HEK293 (cell line): Measurements from ENCODE around the gene SLC4A11.
A peak's percentile ranks its signal among the peaks of the same experiment; 100 is the strongest.

ENCODE experiments used
- CTCF ChIA-PET: fragments of 350-600 bp; formaldehyde crosslinking; extraction: SDS; loops from one replicate; lab custom pipeline; 2021; ENCODE audit warnings: antibody characterized with exemption; lab: Yijun Ruan, JAX
- POLR2A ChIA-PET: fragments of 300-600 bp; formaldehyde crosslinking; extraction: SDS; loops from one replicate; lab custom pipeline; 2020; ENCODE audit warnings: antibody characterized with exemption, inconsistent platforms; lab: Yijun Ruan, JAX
- H3K27ac ChIP-seq: fragments of 200-500 bp; sonication (Bioruptor generic); 2 replicates; pipeline ENCODE4 v1.5.1; 2014; ENCODE audit warnings: low read depth, low read length, control low read depth, inconsistent platforms; ENCODE audit errors: extremely low read depth
- H3K36me3 ChIP-seq, 2 experiments: fragments of 200-500 bp in 1 of 2; sonication (Bioruptor generic) in 1 of 2; 1 replicate in 1 of 2; 2 replicates in 1 of 2; pipeline ENCODE4 v1.5.1; 2014 to 2017; ENCODE audit warnings: inconsistent platforms in 2 of 2, low read length in 2 of 2; ENCODE audit not compliant: control insufficient read depth in 2 of 2, insufficient read depth in 1 of 2
- H3K4me1 ChIP-seq: fragments of 200-500 bp; sonication (Bioruptor generic); 2 replicates; pipeline ENCODE4 v1.5.1; 2014; ENCODE audit warnings: mild to moderate bottlenecking, low read length, inconsistent platforms; ENCODE audit not compliant: control insufficient read depth, insufficient read depth
- H3K4me3 ChIP-seq: 2 replicates; pipeline ENCODE4 v1.5.1; 2011; ENCODE audit warnings: low read depth, mild to moderate bottlenecking, control low read depth, low read length, moderate library complexity
- H3K9me3 ChIP-seq: fragments of 200-500 bp; sonication (Bioruptor generic); 2 replicates; pipeline ENCODE4 v1.5.1; 2014; ENCODE audit warnings: low read depth, low read length, inconsistent platforms; ENCODE audit not compliant: control insufficient read depth, insufficient read depth
- ATF2 ChIP-seq: fragments of 450-650 bp; formaldehyde crosslinking; IDR thresholded peaks from 2 replicates; pipeline ENCODE4 v1.5.1; 2016; ENCODE audit warnings: missing biosample characterization, missing genetic modification characterization, low read depth
- FEZF1 ChIP-seq: fragments of 450-650 bp; formaldehyde crosslinking; IDR thresholded peaks from 2 replicates; pipeline ENCODE4 v1.5.1; 2016; ENCODE audit warnings: missing biosample characterization, missing genetic modification characterization
- OVOL3 ChIP-seq: fragments of 450-650 bp; formaldehyde crosslinking; IDR thresholded peaks from 2 replicates; pipeline ENCODE4 v1.5.1; 2016; ENCODE audit warnings: missing biosample characterization, missing genetic modification characterization
- RBAK ChIP-seq: fragments of 450-650 bp; formaldehyde crosslinking; IDR thresholded peaks from 2 replicates; pipeline ENCODE4 v1.5.1; 2016; ENCODE audit warnings: missing biosample characterization, missing genetic modification characterization
- ZBTB1 ChIP-seq: fragments of 450-650 bp; formaldehyde crosslinking; IDR thresholded peaks from 2 replicates; pipeline ENCODE4 v1.5.1; 2016; ENCODE audit warnings: missing biosample characterization, missing genetic modification characterization
- ZBTB48 ChIP-seq: fragments of 450-650 bp; formaldehyde crosslinking; IDR thresholded peaks from 2 replicates; pipeline ENCODE4 v1.5.1; 2016; ENCODE audit warnings: missing biosample characterization, missing genetic modification characterization
- ZNF266 ChIP-seq: fragments of 450-650 bp; formaldehyde crosslinking; IDR thresholded peaks from 2 replicates; pipeline ENCODE4 v1.5.1; 2016; ENCODE audit warnings: missing biosample characterization, missing genetic modification characterization, low read depth
- ZNF341 ChIP-seq: fragments of 450-650 bp; formaldehyde crosslinking; IDR thresholded peaks from 2 replicates; pipeline ENCODE4; 2016; ENCODE audit warnings: low read depth, missing biosample characterization, missing genetic modification characterization
- ZNF416 ChIP-seq: fragments of 450-650 bp; formaldehyde crosslinking; IDR thresholded peaks from 2 replicates; pipeline ENCODE4 v1.5.1; 2016; ENCODE audit warnings: missing biosample characterization, missing genetic modification characterization
- ZNF521 ChIP-seq: fragments of 450-650 bp; formaldehyde crosslinking; IDR thresholded peaks from 2 replicates; pipeline ENCODE4 v1.5.1; 2017; ENCODE audit warnings: missing biosample characterization, mild to moderate bottlenecking, missing genetic modification characterization
- ZNF658 ChIP-seq: fragments of 450-650 bp; formaldehyde crosslinking; IDR thresholded peaks from 2 replicates; pipeline ENCODE4; 2016; ENCODE audit warnings: missing biosample characterization, missing genetic modification characterization
- ZSCAN23 ChIP-seq: fragments of 450-650 bp; formaldehyde crosslinking; IDR thresholded peaks from 2 replicates; pipeline ENCODE4 v1.5.1; 2016; ENCODE audit warnings: missing biosample characterization, missing genetic modification characterization
- TF ChIP-seq, protein P1 (sequence below): fragments of 450-650 bp; formaldehyde crosslinking; IDR thresholded peaks from 2 replicates; pipeline ENCODE4 v1.5.1; 2016; ENCODE audit warnings: missing biosample characterization, missing genetic modification characterization
- TF ChIP-seq, protein P2 (sequence below): fragments of 450-650 bp; formaldehyde crosslinking; IDR thresholded peaks from 2 replicates; pipeline ENCODE4 v1.5.1; 2016; ENCODE audit warnings: missing biosample characterization, missing genetic modification characterization

SLC4A11 gene

DNA sequence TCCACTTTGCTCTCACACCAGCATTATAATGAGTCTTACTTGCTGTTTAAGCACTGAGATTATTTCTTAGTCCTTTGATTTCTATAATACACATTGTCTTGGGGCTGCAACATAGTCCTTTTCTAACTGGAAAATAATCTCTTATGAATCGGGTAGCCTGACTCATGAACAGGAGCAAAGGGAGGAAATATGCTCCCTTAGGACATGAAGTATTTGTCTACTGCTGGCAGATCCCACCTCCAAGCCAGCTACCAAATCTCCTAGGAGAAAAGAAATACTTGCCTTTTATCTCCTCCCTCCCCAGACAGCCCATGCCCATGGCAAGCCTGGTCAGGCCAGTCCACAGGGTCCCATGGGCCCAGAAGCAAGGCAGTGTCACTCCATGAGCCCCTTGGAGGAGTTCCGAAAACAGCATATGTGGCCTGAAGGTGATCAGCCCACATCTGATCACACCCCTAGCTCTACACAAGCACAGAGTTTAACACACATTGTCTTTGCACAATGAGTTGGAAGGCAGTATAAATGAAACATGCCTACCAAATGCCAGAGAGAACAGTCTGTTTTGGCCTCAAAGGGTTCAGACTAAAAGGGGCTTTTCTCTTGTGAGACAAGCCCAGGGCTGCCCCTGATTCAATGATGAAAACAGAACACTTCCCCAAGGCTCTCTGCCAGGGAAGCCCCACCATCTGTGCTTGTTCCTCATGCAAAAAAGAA is 37.1 kb upstream of the SLC4A11 start (continued):
- TF ChIP-seq ATF2 (tag by site-specific recombination) (no peak), ZNF416 (tag by site-specific recombination) (no peak), ZNF521 (tag by site-specific recombination) (no peak), RBAK (tag by site-specific recombination) (no peak), OVOL3 (tag by site-specific recombination) (no peak)

GRCh38 chr20:3275064-3275935 is 36.3 kb upstream of the SLC4A11 start:
- peaks cover 9 to 29% of the 10 kb centered on the region in 2 experiments; a peak in 2 of 3 replicates for H3K36me3 ChIP-seq
- H3K4me1 ChIP-seq = no peaks in the 10 kb centered on the region
- H3K4me3 ChIP-seq = no peak overlapping the region
- H3K9me3 ChIP-seq = no peaks in the 10 kb centered on the region
- CTCF ChIA-PET = interaction anchor here (0.6 to 6.1 kb wide), 10 partner anchors 8 to 1388 kb away, joined by 3 to 54 read pairs (median 7); no protein-coding TSS in a partner anchor
- POLR2A ChIA-PET = interaction anchor here (0.6 to 1.2 kb wide), 2 partner anchors 28 to 160 kb away, joined by 4 read pairs; no protein-coding TSS in a partner anchor
- no peak overlapping the region for H3K27ac ChIP-seq
- TF ChIP-seq ZNF658 (no peak), ZNF266 (no peak)
- TF ChIP-seq, protein P1, sequence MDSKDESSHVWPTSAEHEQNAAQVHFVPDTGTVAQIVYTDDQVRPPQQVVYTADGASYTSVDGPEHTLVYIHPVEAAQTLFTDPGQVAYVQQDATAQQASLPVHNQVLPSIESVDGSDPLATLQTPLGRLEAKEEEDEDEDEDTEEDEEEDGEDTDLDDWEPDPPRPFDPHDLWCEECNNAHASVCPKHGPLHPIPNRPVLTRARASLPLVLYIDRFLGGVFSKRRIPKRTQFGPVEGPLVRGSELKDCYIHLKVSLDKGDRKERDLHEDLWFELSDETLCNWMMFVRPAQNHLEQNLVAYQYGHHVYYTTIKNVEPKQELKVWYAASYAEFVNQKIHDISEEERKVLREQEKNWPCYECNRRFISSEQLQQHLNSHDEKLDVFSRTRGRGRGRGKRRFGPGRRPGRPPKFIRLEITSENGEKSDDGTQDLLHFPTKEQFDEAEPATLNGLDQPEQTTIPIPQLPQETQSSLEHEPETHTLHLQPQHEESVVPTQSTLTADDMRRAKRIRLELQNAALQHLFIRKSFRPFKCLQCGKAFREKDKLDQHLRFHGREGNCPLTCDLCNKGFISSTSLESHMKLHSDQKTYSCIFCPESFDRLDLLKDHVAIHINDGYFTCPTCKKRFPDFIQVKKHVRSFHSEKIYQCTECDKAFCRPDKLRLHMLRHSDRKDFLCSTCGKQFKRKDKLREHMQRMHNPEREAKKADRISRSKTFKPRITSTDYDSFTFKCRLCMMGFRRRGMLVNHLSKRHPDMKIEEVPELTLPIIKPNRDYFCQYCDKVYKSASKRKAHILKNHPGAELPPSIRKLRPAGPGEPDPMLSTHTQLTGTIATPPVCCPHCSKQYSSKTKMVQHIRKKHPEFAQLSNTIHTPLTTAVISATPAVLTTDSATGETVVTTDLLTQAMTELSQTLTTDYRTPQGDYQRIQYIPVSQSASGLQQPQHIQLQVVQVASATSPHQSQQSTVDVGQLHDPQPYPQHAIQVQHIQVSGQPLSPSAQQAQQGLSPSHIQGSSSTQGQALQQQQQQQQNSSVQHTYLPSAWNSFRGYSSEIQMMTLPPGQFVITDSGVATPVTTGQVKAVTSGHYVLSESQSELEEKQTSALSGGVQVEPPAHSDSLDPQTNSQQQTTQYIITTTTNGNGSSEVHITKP (tag by site-specific recombination) = peak; percentile 29; the same call in 1 of the 2 replicates

GRCh38 chr20:3273371-3273770 is 34.4 kb upstream of the SLC4A11 start:
- TF ChIP-seq ZBTB1 (tag by site-specific recombination) (no peak), ZSCAN23 (tag by site-specific recombination) (no peak), FEZF1 (no peak), ZBTB48 (no peak), ZNF341 (tag by site-specific recombination) (peak; percentile 65)
- TF ChIP-seq, protein P2, sequence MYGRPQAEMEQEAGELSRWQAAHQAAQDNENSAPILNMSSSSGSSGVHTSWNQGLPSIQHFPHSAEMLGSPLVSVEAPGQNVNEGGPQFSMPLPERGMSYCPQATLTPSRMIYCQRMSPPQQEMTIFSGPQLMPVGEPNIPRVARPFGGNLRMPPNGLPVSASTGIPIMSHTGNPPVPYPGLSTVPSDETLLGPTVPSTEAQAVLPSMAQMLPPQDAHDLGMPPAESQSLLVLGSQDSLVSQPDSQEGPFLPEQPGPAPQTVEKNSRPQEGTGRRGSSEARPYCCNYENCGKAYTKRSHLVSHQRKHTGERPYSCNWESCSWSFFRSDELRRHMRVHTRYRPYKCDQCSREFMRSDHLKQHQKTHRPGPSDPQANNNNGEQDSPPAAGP (tag by site-specific recombination) = no peak
- POLR2A ChIA-PET = no interaction called here
- peaks cover 9 to 15% of the 10 kb centered on the region in 2 experiments; a peak in 2 of 3 replicates for H3K36me3 ChIP-seq
- no peak overlapping the region for H3K4me3 ChIP-seq
- CTCF ChIA-PET = interaction anchor here (1.3 to 2.2 kb wide), 3 partner anchors 9 to 43 kb away, joined by 4 to 9 read pairs (median 6); no protein-coding TSS in a partner anchor
- no peaks in the 10 kb centered on the region for H3K9me3 ChIP-seq
- H3K4me1 ChIP-seq = no peaks in the 10 kb centered on the region
- no peak overlapping the region for H3K27ac ChIP-seq
